OCI-LY7 (cell line): ENCODE results near the gene HIVEP3.

Source experiments
- CTCF ChIP-seq: fragments of 200-600 bp; sonication (generic); conservative IDR thresholded peaks from 2 replicates; pipeline ENCODE4 v1.5.1; 2014; ENCODE audit warnings: mild to moderate bottlenecking, antibody characterized with exemption, low read length, moderate library complexity, mixed read lengths
- EZH2phosphoT487 ChIP-seq: fragments of 200-600 bp; sonication (generic); IDR thresholded peaks from 2 replicates; pipeline ENCODE4 v1.6.1; 2018; ENCODE audit warnings: low read depth, borderline replicate concordance, mild to moderate bottlenecking, mixed run types, antibody characterized with exemption, low read length, moderate library complexity, mixed read lengths

GRCh38 chr1:41700986-41701535 is 217.7 kb downstream of the HIVEP3 start:
- no peak for TF ChIP-seq CTCF
- TF ChIP-seq EZH2phosphoT487 = no peak
